Smooth muscle cell (in vitro differentiated cells): ENCODE data around the gene EPHA4. TPM values are rescaled to one million over a fixed set of nuclear protein-coding genes. Genes with fewer than 3 reads are reported as not detected.

ENCODE experiments used
- DNase-seq: peaks from one replicate; lab custom pipeline; 2025; ENCODE audit not compliant: unreplicated experiment; lab: John Stamatoyannopoulos, UW
- H2AFZ ChIP-seq: fragments of 200-600 bp; sonication (generic); 2 replicates; pipeline ENCODE4 v1.6.0; 2016; ENCODE audit warnings: antibody characterized with exemption, low read depth, mild to moderate bottlenecking
- H3F3A ChIP-seq: fragments of 200-600 bp; sonication (generic); 2 replicates; pipeline ENCODE4 v1.6.0; 2017; ENCODE audit warnings: antibody characterized with exemption, low read depth
- H3K27ac ChIP-seq: fragments of 200-600 bp; sonication (generic); 2 replicates; pipeline ENCODE4 v1.5.1; 2016; ENCODE audit warnings: low read depth, mild to moderate bottlenecking
- H3K27me3 ChIP-seq: fragments of 200-600 bp; sonication (generic); 2 replicates; pipeline ENCODE4 v1.6.1; 2016; ENCODE audit warnings: low read depth, mild to moderate bottlenecking
- H3K36me3 ChIP-seq: fragments of 200-600 bp; sonication (generic); 2 replicates; pipeline ENCODE4 v1.5.1; 2016; ENCODE audit warnings: low read depth
- H3K4me1 ChIP-seq: fragments of 200-600 bp; sonication (generic); 2 replicates; pipeline ENCODE4 v1.5.1; 2016; ENCODE audit warnings: low read depth
- H3K4me2 ChIP-seq: fragments of 200-600 bp; sonication (generic); 2 replicates; pipeline ENCODE4 v1.6.0; 2016; ENCODE audit warnings: mild to moderate bottlenecking
- H3K4me3 ChIP-seq: fragments of 200-600 bp; sonication (generic); 2 replicates; pipeline ENCODE4 v1.5.1; 2016; ENCODE audit warnings: mild to moderate bottlenecking
- H3K79me2 ChIP-seq: fragments of 200-600 bp; sonication (generic); 2 replicates; pipeline ENCODE4 v1.6.0; 2016; ENCODE audit warnings: low read depth, mild to moderate bottlenecking
- H3K9ac ChIP-seq: fragments of 200-600 bp; sonication (generic); 2 replicates; pipeline ENCODE4 v1.6.0; 2016; ENCODE audit warnings: low read depth
- H3K9me3 ChIP-seq: fragments of 200-600 bp; sonication (generic); replicated peaks from 2 replicates; pipeline ENCODE4 v1.5.1; 2016; ENCODE audit warnings: low read depth
- H4K20me1 ChIP-seq: fragments of 200-600 bp; sonication (generic); 2 replicates; pipeline ENCODE4 v1.6.0; 2016; ENCODE audit warnings: low read depth
- CTCF ChIP-seq: fragments of 200-600 bp; sonication (generic); IDR thresholded peaks from 2 replicates; pipeline ENCODE4 v1.5.1; 2017; ENCODE audit warnings: borderline replicate concordance, mild to moderate bottlenecking, antibody characterized with exemption; ENCODE audit not compliant: insufficient read depth, poor library complexity, severe bottlenecking
- WGBS: methylation state at CpG from one replicate; pipeline ENCODE4 v1.1.7; 2016; ENCODE audit warnings: low lambda C conversion rate; 5-methylcytosine and 5-hydroxymethylcytosine counted together
- polyA plus RNA-seq: library from polyadenylated mRNA; unstranded; fragments of >200 nt; fragmentation: Nextera tagmentation; extraction: Ambion mirVana; gene quantifications from 2 replicates; pipeline ENCODE4 v1.2.1, GENCODE V29; 2016
- total RNA-seq: library from RNA; depleted of rRNA; stranded (reverse); fragments of >200 nt; gene quantifications from 2 replicates; pipeline ENCODE4 v1.2.3, GENCODE V29; 2014

Gene EPHA4
- total and polyA plus RNA-seq, 2 experiments from 2014 or later, result 2.8 to 48.3 TPM

GRCh38 chr2:221488136-221488807, 83.8 kb downstream of the EPHA4 start:
- no peak overlapping the region for H3K9ac ChIP-seq
- no peaks in the 10 kb centered on the region for H3F3A ChIP-seq
- no peaks in the 10 kb centered on the region for H4K20me1 ChIP-seq
- H3K4me1 ChIP-seq, result peaks cover 23% of the 10 kb centered on the region
- no peak overlapping the region for H2AFZ ChIP-seq
- no peak for TF ChIP-seq CTCF
- H3K4me2 ChIP-seq, result no peak overlapping the region
- H3K4me3 ChIP-seq, result no peak overlapping the region
- DNase-seq, result no peak
- peaks cover 63% of the 10 kb centered on the region for H3K27me3 ChIP-seq
- H3K36me3 ChIP-seq, result no peaks in the 10 kb centered on the region
- no peaks in the 10 kb centered on the region for H3K9me3 ChIP-seq
- WGBS, result 97% methylated on average over 3 of the region's 3 CpGs
- no peak overlapping the region for H3K27ac ChIP-seq
- no peaks in the 10 kb centered on the region for H3K79me2 ChIP-seq

DNA sequence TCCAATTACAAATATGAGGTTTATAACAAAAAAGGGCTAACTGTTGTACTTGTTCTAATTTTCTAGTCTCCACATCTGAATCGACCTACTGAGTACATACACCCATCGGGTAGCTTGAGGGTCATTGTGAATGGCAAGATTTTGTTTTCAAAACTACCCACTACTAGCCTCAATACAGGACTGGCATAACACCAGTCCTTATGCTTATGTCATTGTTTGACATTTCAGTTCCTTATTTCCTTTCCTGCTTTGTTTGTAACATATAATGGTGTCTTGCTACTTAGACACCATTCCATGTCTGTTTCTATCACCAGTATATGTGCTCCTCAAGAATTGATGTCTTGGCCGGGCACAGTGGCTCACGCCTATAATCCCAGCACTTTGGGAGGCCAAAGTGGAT, 86.0 kb downstream of the EPHA4 start:
- Histone ChIP-seq H3K9me3 (no peaks in the 10 kb centered on the region), H3K36me3 (no peaks in the 10 kb centered on the region), H3K27ac (no peak overlapping the region), H3F3A (no peaks in the 10 kb centered on the region), H3K4me1 (peaks cover 6% of the 10 kb centered on the region), H3K4me2 (no peak overlapping the region), H4K20me1 (no peaks in the 10 kb centered on the region), H3K79me2 (no peaks in the 10 kb centered on the region), H3K4me3 (no peak overlapping the region), H3K27me3 (peaks cover 53% of the 10 kb centered on the region), H2AFZ (no peak overlapping the region), H3K9ac (no peak overlapping the region)
- 95% methylated on average over 4 of the region's 4 CpGs for WGBS
- no peak for TF ChIP-seq CTCF
- DNase-seq, result no peak

GRCh38 chr2:221485503-221485870, 86.6 kb downstream of the EPHA4 start:
- no peak overlapping the region for H3K27ac ChIP-seq
- no peak overlapping the region for H3K4me3 ChIP-seq
- no peak overlapping the region for H2AFZ ChIP-seq
- WGBS, result 96% methylated on average over 5 of the region's 5 CpGs
- H3K27me3 ChIP-seq, result peaks cover 53% of the 10 kb centered on the region
- no peaks in the 10 kb centered on the region for H3K9me3 ChIP-seq
- no peak overlapping the region for H3K9ac ChIP-seq
- no peaks in the 10 kb centered on the region for H3K79me2 ChIP-seq
- no peaks in the 10 kb centered on the region for H4K20me1 ChIP-seq
- H3F3A ChIP-seq, result no peaks in the 10 kb centered on the region
- DNase-seq, result no peak
- H3K4me2 ChIP-seq, result no peak overlapping the region
- TF ChIP-seq CTCF, result no peak
- H3K36me3 ChIP-seq, result no peaks in the 10 kb centered on the region
- peaks cover under 1% of the 10 kb centered on the region for H3K4me1 ChIP-seq
